Ammon's horn (tissue), 1 donor: ENCODE results near the gene RGP1.

Experiments used
- DNase-seq: peaks from one replicate; pipeline ENCODE4 v3.0.0-alpha.2; 2016; ENCODE audit warnings: low spot score

RGP1 gene

DNA sequence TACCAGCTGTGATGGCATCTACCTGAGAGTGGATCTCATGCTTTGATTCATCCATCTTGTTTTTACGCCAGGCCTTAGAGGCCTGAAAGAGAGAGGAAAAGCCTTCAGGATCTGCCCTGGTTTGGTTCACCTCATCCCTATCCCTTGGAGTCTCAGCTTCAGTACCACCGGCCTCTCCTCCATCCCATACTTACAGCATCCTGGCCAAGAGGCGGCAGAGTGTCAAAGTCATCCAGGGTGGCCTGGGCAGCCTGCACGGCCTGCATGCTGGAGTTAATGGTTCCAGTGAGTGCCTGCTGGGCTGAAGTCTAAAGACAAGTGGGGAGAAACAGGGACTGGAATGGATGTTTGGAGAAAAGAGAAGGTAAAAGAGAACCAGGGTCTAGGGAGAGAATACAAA lies 29.5 kb upstream of the RGP1 start:
- DNase-seq: no peak

GRCh38 chr9:35723426-35723825 lies 25.7 kb upstream of the RGP1 start:
- DNase-seq: no peak

DNA sequence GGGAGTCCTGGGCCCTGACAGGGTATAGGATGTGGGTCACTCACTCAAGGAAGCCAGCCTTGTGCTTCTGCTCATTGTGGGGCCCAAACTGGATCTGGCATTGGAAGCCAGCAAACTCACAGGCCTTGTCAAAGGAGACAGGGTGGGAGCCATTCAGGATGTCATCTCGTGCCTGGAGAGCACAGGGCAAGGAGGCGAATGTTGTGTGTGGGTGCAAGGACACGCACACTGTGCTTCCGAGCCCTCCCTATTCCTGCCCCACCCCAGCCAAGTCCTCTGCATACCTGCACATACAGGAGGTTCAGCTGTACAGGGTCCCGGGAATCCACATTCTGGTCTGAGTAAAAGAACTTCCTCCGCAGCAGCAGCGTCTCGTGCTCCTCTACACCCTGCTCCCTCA lies 25.2 kb upstream of the RGP1 start:
- DNase-seq: no peak

DNA sequence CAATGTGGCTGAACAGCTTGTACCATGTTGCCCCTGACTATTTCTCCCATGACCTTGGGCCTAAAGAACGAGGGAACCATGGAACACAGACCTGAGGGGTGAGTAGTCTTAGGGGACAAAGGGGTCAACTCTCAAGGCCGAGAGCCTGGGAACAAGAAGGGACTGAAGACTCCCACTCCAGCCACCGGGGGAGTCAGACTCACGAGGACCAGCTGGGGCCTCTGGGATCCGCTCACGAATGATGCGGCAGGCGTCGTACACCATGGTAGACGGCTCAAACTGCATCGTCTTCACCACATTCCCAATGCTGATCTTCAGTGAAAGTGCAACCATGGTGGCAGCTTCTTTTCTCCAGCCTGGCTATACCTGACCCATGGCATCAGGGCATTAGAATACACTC lies 23.7 kb upstream of the RGP1 start:
- DNase-seq: no peak

- DNase-seq: peak; percentile 69
Measured at GRCh38 chr9:35726931-35727330, 22.2 kb upstream of the RGP1 start.

DNA sequence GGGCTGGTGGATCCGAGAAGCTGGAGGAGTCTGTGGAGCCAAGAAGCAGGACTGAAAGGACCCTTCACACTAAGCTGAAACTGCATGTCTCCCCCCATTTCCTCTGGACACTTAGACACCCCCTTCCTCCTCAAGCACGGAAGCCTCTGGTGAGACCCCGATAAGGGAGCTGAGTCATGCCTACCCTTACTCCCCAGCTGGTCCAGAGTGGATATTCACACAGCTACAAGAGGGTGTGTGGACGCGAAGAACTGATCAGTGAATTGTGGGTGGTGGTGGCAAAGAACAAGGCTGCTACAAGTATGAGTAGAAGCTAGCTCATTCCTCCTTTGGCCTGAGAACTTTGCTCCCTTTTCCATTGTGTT lies 21.4 kb upstream of the RGP1 start:
- DNase-seq: no peak

DNA sequence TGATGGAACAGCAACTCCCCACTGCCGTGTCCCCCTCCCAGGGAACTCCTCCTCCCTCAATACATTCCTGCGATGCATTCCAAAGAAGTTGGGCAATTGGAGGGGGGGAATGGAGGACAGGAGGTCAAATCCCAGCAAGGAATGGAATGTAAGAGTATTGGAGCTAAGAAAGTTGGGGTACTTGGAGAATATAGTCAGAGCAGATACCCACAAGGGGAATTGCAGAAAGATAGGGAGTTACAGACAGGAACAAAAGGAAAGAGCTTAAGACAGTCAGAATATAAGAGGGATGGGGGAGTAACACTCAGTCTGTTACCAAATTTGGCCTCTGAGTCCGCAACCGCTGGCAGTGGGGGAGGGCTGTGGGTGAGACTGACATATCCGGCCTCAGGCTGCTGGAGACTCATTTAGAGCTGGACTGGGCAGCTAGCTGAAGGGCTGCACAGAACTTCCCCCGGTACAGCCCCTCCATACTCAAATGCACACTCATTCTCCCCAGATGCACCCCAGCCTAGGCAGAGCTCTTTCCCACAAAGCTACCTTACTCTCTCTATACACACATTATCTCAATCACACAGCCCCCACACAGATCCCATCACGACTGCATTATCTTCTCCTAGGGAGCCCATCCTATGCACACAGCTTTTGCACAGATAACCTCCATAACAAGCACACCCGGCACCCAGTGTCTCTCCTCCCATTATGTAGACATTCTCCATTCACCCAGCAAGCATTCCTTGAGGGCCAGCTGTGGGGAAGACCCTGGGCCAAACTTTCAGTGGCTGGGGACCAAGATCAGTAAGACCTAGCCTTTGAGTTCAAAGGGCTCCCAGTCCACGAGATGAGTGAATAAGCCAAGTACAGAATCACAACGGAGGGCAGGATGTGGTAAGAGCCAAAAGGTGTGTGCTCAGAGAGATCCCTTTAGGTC lies 20.8 kb upstream of the RGP1 start:
- DNase-seq: peak; percentile 60

DNA sequence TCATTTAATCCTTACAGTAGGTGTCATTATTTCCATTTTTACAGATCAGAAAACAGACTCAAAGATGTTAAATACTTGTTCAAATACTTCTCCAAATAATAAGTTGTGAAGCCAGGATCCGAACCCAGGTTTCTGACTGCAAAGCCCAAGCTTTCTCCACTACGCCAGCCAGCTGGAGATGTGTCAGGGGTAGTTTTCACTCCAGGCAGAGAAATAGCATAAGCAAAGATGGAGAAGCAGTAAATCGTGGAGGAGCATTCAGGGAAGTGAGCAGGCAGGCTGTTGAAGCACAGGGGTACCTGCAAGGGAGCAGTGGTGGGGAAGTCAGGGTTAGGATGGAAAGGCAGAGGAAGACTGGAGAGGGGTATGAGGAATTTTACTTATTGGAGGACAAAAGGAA lies 20.0 kb upstream of the RGP1 start:
- no peak for DNase-seq

GRCh38 chr9:35729700-35730485 lies 19.2 kb upstream of the RGP1 start:
- peak; percentile 82 for DNase-seq

DNA sequence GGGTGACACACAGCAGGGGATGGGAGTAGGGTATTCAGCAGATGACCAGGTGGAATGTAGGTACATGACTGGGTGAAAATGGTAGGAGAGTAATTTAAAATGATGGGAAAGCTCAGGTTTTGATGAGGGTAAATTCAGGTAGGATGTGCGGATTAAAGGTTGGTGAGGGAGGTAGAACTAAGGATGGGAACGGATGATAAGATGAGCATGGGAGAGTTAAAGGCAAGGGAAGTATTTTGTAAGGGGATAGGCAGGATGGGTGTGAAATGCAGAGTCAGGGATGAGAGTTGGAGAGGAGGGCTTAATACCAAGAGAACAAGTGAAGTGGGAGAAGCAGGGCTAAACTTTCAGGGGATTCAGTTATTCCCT lies 18.6 kb upstream of the RGP1 start:
- no peak for DNase-seq

DNA sequence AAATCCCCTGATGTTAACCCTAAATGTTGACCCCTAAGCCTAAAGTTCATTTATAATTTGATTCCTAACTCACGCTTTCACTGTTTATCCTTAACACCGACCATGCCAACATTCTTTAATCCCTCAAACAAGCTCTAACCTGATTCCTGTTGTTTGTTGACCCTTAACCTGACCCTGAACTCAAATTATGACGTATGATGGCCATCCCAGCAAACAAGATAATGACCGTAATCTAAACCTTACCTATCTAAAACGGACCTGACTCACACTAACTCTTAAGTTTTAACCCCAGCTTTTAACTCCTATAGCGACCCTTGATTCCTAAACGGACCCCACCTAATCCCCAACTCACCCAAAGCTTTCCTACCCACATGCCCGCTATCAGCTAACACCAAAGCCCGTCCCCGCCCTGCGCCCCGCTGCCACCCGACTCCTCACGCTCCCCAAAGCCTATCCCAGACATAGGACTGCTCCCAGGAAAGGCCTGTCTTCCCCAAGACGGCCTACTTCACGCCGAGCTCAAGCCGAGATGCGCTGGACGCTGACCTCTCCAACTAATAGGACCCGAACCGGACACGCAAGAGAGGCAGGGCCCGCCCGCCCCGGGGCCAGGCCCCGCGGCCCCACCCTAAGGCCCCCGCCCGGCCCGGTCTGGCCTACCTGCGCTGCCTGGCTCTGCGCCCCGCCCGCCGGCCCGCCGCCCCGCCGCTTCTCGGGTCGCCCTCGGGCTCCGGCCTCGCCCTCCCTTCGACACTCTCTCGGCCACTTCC lies 17.5 kb upstream of the RGP1 start:
- no peak for DNase-seq

DNA sequence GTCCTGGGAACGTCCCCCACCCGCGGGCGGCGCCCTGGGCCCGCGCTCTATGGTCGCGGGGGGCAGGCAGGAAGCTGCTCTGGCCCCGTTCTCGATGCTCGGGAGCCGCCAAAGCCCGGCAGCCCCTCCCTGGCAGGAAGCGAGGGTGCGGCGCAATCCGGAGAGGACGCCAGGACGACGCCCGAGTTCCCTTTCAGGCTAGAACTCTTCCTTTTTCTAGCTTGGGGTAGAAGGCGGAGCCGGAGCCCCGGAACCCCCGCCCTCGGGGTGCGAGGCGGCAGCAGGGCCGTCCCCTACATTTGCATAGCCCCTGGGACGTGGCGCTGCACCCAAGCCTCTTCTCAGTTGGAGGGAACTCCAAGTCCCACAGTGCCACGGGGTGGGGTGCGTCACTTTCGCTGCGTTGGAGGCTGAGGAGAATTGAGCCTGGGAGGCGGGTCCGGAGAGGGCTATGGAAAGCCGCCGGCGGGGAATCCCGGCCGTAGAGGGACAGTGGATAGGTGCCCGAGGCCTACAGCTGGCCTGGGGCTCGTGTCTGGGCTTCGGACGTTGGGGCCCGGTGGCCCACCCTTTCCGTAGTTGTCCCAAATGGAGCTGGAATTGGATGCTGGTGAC lies 16.8 kb upstream of the RGP1 start, which contains the start of the genes CREB3 and TLN1:
Gene CREB3 (plus strand): TSS at position 482 of the 615 bp plus-strand sequence. CDS start 107 bp downstream, at position 589.
Gene TLN1 (minus strand): TSS at position 11 of the 615 bp plus-strand sequence. CDS start 6,501 bp downstream, outside the sequence.
- peak; percentile 99 for DNase-seq

DNA sequence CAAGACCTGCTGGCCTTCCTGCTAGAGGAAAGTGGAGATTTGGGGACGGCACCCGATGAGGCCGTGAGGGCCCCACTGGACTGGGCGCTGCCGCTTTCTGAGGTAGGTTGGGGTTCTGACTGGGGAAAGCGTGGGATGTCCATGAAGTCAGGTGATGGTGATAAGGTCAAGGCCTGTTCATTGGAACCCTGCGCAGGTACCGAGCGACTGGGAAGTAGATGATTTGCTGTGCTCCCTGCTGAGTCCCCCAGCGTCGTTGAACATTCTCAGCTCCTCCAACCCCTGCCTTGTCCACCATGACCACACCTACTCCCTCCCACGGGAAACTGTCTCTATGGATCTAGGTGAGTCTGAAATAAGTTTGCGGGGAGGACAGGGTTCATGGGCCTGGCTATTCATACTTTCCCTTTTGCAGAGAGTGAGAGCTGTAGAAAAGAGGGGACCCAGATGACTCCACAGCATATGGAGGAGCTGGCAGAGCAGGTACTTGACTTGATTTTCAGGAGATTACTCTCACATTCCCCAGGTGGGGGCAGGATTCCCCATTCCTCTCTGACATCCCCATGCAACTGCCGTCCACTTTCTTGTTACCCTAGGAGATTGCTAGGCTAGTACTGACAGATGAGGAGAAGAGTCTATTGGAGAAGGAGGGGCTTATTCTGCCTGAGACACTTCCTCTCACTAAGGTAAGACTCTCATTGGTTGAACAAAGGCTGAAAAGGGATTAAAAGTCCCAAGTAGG lies 16.1 kb upstream of the RGP1 start:
- DNase-seq: peak; percentile 40

GRCh38 chr9:35734096-35734495 lies 15.0 kb upstream of the RGP1 start:
- no peak for DNase-seq

GRCh38 chr9:35736201-35736633 lies 12.9 kb upstream of the RGP1 start:
- peak; percentile 72 for DNase-seq

DNA sequence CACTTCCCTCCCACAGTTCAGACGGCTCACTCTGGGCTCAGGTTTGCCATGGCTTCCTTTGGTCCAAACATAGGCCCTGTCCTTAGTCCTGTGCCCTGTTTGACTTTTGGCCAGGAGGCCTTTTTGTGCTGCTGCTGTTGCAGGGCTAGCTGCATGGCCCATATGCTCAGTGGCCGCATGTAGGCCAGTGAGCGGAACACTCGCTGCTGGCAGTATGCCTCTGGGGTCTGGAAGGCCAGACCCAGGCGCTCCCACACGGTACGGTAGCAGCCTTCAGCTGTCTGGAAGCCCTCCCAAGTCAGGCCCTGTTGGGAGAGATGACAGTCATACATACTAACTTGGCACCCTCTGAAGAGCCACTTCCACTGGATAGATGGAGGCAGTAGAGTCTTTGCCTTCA lies 11.9 kb upstream of the RGP1 start:
- DNase-seq: no peak

DNA sequence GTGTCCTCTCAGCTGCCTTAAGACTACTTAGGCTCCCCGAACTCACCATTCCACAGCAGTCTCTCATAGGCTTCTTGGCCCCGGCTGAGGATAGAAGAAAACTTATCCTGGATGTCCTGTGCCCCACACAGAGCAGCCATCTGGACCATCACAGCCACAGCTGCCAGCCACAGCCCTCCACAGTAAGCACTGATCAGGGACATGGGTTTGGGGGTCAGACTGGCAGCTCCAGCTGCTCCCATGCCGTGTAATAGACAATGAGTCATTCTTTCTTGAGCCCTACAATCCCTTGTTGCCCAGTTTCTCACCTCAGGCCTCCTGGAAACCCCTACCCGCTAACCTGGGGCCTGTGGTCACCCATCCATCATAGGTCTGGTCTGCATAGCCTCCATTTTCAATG lies 10.9 kb upstream of the RGP1 start:
- no peak for DNase-seq

DNA sequence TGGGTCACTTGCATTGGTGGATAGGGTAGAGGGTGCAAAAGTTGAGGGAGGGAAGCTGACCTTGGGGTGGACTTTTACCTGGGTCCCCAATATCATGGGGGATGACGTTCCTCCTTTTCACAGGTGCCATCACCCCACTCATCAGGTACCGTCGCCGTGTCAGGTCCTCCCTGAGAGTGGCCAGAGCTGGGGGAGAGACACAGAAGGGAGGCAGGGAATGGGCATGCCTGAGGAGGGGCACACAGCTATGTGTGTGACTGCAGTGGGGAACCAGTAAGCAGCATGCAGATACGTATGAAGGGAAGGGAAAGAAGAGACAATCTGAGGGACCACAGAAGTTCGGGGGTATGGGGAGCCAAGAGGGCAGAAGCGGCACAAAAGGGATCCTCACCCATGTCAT lies 10.2 kb upstream of the RGP1 start:
- DNase-seq: no peak

DNA sequence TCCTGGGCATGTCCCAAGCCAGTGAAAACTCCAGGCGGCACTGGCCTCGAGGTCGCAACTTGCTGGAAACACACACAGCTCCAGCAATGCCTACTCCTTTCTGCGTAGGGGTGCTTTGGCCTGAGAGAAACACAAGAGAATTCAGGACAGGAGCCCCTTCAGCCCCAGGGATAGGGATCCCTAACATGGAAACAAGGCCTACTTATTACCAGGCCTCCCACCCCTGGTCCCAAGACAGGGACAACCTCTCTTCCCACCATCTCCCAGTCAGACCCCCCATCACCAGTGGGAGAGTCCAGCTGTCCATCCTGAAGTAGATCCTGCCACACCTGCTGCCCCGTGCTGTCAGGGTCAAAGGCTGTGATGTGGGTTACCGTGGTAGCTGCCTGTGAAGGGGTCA lies 8.8 kb upstream of the RGP1 start:
- DNase-seq: no peak

DNA sequence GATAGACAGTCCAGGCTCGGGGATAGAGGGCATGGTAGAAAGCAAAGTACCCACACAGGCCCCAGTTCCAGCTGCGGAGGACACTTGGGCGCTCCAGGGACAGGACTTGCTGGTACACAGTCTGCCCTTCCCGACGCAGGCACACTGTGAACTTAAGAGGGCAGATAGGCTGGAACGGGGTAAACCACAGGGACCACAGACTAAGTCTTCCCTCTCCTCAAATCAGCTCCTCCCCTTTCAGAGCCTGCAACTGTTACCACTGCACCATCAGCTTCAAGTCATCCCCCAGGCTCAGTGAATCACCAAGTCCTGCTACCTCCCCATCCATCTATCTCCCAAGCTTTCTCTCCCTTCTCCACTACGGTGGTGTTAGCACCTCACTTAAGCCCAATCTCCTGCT lies 7.3 kb upstream of the RGP1 start:
- no peak for DNase-seq

DNA sequence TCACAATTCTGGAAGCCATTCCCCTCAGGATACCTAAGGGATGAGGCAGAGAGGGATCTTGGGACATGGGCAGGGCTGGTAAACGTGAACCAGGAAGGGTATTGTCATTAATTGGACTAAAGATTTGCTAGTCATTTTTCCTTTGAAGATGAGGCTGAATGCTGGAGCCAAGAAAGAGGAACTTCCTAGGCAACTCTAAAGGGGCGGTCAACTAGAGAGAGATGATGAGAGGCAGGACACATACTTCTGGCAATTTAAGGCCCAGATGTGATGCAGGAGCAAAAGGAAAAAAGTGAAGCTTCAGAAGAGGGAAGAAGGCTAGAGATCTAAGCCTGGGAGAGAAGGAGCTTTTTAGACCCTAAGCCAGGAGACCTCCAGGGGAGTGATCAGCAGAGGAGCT lies 5.6 kb upstream of the RGP1 start:
- no peak for DNase-seq
